Endothelial cell of umbilical vein (primary cell): ENCODE data around the gene CEP104.

Source experiments
- CTCF ChIP-seq, 2 donors: IDR thresholded peaks; 1 replicate in 1 of 2; 2 replicates in 1 of 2; pipeline ENCODE4 v1.5.1; 2011; ENCODE audit warnings: low read length in 2 of 2, mild to moderate bottlenecking in 2 of 2, moderate library complexity in 2 of 2, control low read depth in 1 of 2, inconsistent platforms in 1 of 2, low read depth in 1 of 2; ENCODE audit not compliant: insufficient read depth in 1 of 2; ENCODE audit errors: extremely low read depth in 1 of 2
- EZH2 ChIP-seq: IDR thresholded peaks from 2 replicates; pipeline ENCODE4 v1.6.1; 2012; ENCODE audit warnings: borderline replicate concordance, low read depth, mild to moderate bottlenecking, moderate library complexity, low read length, inconsistent platforms; ENCODE audit not compliant: severe bottlenecking
- JUN ChIP-seq: IDR thresholded peaks from 2 replicates; pipeline ENCODE4 v1.6.1; 2011; ENCODE audit warnings: borderline replicate concordance, low read depth; ENCODE audit not compliant: insufficient read length, insufficient read depth
- MYC ChIP-seq: IDR thresholded peaks from one replicate; pipeline ENCODE4 v1.6.1; 2011; ENCODE audit warnings: mild to moderate bottlenecking, low read depth, low read length
- POLR2A ChIP-seq: IDR thresholded peaks from 2 replicates; pipeline ENCODE4 v1.6.1; 2012; ENCODE audit warnings: low read depth, mild to moderate bottlenecking, control low read depth, low read length
- POLR2AphosphoS5 ChIP-seq: IDR thresholded peaks from 2 replicates; pipeline ENCODE4 v1.6.1; 2012; ENCODE audit warnings: low read depth, mild to moderate bottlenecking, control low read depth, low read length, moderate library complexity; ENCODE audit not compliant: insufficient read depth

- no peak for TF ChIP-seq CTCF (IDR thresholded peaks at IDR 0.05; ENCODE audit: extremely low read depth in 1 of 2, insufficient read depth in 1 of 2, low read depth in 1 of 2, low read length in 2 of 2)
- TF ChIP-seq MYC, result no peak
- no peak for TF ChIP-seq JUN
- TF ChIP-seq POLR2A, result no peak
- TF ChIP-seq POLR2AphosphoS5, result no peak
- TF ChIP-seq EZH2, result no peak
Observed at GRCh38 chr1:3892748-3893147, 35.7 kb upstream of the CEP104 start.
